ENCODE results near the gene TP53AIP1.

TP53AIP1 gene

GRCh38 chr11:128965485-128965884, 22.8 kb upstream of the TP53AIP1 start:
- H3K79me1 ChIP-seq (ENCODE audit: low read depth, low read length) = no peaks in the 10 kb centered on the region
- no peak overlapping the region for H3K23ac ChIP-seq (ENCODE audit: low read depth, low read length, poor library complexity)
- no peak overlapping the region for H4K8ac ChIP-seq (ENCODE audit: low read depth, low read length)
- H2AK5ac ChIP-seq (ENCODE audit: low read depth, low read length) = no peak overlapping the region
- peaks cover 4 to 11% of the 10 kb centered on the region in 2 donors for H3K4me1 ChIP-seq (ENCODE audit: control insufficient read depth in 2 of 2, insufficient read depth in 1 of 2, low read depth in 1 of 2, low read length in 2 of 2)
- H3K4me3 ChIP-seq (ENCODE audit: low read length in 2 of 2) = no peak overlapping the region
- no CpG with 5 or more reads among the region's 4 CpGs for WGBS, 2 donors (ENCODE audit: extremely low coverage in 2 of 2, insufficient read length in 2 of 2, insufficient replicate concordance in 1 of 2)
- H3K18ac ChIP-seq (ENCODE audit: low read length) = no peak overlapping the region
- H3K27ac ChIP-seq (replicated peaks; ENCODE audit: low read length) = no peak overlapping the region
- no peak overlapping the region for H2BK12ac ChIP-seq (ENCODE audit: low read length)
- H3K4ac ChIP-seq (ENCODE audit: low read length) = no peak overlapping the region
- H3K4me2 ChIP-seq (ENCODE audit: insufficient read depth, low read length, poor library complexity, severe bottlenecking) = no peak overlapping the region
- no peak overlapping the region for H2BK5ac ChIP-seq (ENCODE audit: low read length)
- H3K27me3 ChIP-seq (ENCODE audit: control insufficient read depth in 3 of 3, insufficient read depth in 3 of 3, low read depth in 1 of 3, low read length in 3 of 3) = no peaks in the 10 kb centered on the region
- no peaks in the 10 kb centered on the region for H3K9me3 ChIP-seq (replicated peaks in 1 of 2; ENCODE audit: control insufficient read depth in 2 of 2, insufficient read depth in 1 of 2, low read depth in 1 of 2, low read length in 2 of 2)
- H2AFZ ChIP-seq (ENCODE audit: low read length) = no peak overlapping the region
- no peak overlapping the region for H4K91ac ChIP-seq (ENCODE audit: low read depth, low read length, poor library complexity)
- H2BK120ac ChIP-seq (ENCODE audit: low read depth, low read length) = no peak overlapping the region
- no peak overlapping the region for H3K9ac ChIP-seq (ENCODE audit: low read depth, low read length, poor library complexity)
- no peak overlapping the region for H2BK15ac ChIP-seq (ENCODE audit: low read length)
- peaks cover 16 to 42% of the 10 kb centered on the region in 2 donors for H3K36me3 ChIP-seq (replicated peaks in 1 of 2; ENCODE audit: control insufficient read depth in 2 of 2, insufficient read depth in 2 of 2, low read length in 2 of 2)
- no peak for DNase-seq (ENCODE audit: low spot score)
- H3K14ac ChIP-seq (ENCODE audit: low read length) = no peak overlapping the region

- Histone ChIP-seq H2AFZ (ENCODE audit: low read length) (no peak overlapping the region), H3K4me1 (ENCODE audit: control insufficient read depth in 2 of 2, insufficient read depth in 1 of 2, low read depth in 1 of 2, low read length in 2 of 2) (peaks cover 4 to 11% of the 10 kb centered on the region in 2 donors), H3K9ac (ENCODE audit: low read depth, low read length, poor library complexity) (no peak overlapping the region), H3K18ac (ENCODE audit: low read length) (peak overlapping the region; percentile 32), H2BK120ac (ENCODE audit: low read depth, low read length) (no peak overlapping the region), H4K8ac (ENCODE audit: low read depth, low read length) (no peak overlapping the region), H3K36me3 (replicated peaks in 1 of 2; ENCODE audit: control insufficient read depth in 2 of 2, insufficient read depth in 2 of 2, low read length in 2 of 2) (peaks cover 8 to 32% of the 10 kb centered on the region in 2 donors), H4K91ac (ENCODE audit: low read depth, low read length, poor library complexity) (no peak overlapping the region), H3K27me3 (ENCODE audit: control insufficient read depth in 3 of 3, insufficient read depth in 3 of 3, low read depth in 1 of 3, low read length in 3 of 3) (no peaks in the 10 kb centered on the region), H2BK15ac (ENCODE audit: low read length) (no peak overlapping the region), H2AK5ac (ENCODE audit: low read depth, low read length) (no peak overlapping the region), H2BK12ac (ENCODE audit: low read length) (no peak overlapping the region), H3K9me3 (replicated peaks in 1 of 2; ENCODE audit: control insufficient read depth in 2 of 2, insufficient read depth in 1 of 2, low read depth in 1 of 2, low read length in 2 of 2) (no peaks in the 10 kb centered on the region), H3K4ac (ENCODE audit: low read length) (no peak overlapping the region), H3K14ac (ENCODE audit: low read length) (no peak overlapping the region), H3K79me1 (ENCODE audit: low read depth, low read length) (no peaks in the 10 kb centered on the region), H3K23ac (ENCODE audit: low read depth, low read length, poor library complexity) (no peak overlapping the region), H3K4me3 (ENCODE audit: low read length in 2 of 2) (no peak overlapping the region), H3K27ac (replicated peaks; ENCODE audit: low read length) (no peak overlapping the region), H3K4me2 (ENCODE audit: insufficient read depth, low read length, poor library complexity, severe bottlenecking) (no peak overlapping the region), H2BK5ac (ENCODE audit: low read length) (no peak overlapping the region)
- WGBS, 2 donors (ENCODE audit: extremely low coverage in 2 of 2, insufficient read length in 2 of 2, insufficient replicate concordance in 1 of 2) = no CpG with 5 or more reads among the region's 7 CpGs
- DNase-seq (ENCODE audit: low spot score) = no peak
Measured at GRCh38 chr11:128964463-128964930, 21.8 kb upstream of the TP53AIP1 start.

- DNase-seq (ENCODE audit: low spot score) = no peak
- Histone ChIP-seq H2BK15ac (ENCODE audit: low read length) (no peak overlapping the region), H2AFZ (ENCODE audit: low read length) (no peak overlapping the region), H2BK12ac (ENCODE audit: low read length) (no peak overlapping the region), H3K4ac (ENCODE audit: low read length) (no peak overlapping the region), H3K27me3 (ENCODE audit: control insufficient read depth in 3 of 3, insufficient read depth in 3 of 3, low read depth in 1 of 3, low read length in 3 of 3) (no peaks in the 10 kb centered on the region), H2AK5ac (ENCODE audit: low read depth, low read length) (no peak overlapping the region), H3K9me3 (replicated peaks in 1 of 2; ENCODE audit: control insufficient read depth in 2 of 2, insufficient read depth in 1 of 2, low read depth in 1 of 2, low read length in 2 of 2) (no peaks in the 10 kb centered on the region), H2BK120ac (ENCODE audit: low read depth, low read length) (no peak overlapping the region), H3K27ac (replicated peaks; ENCODE audit: low read length) (no peak overlapping the region), H3K4me3 (ENCODE audit: low read length in 2 of 2) (no peak overlapping the region), H3K23ac (ENCODE audit: low read depth, low read length, poor library complexity) (no peak overlapping the region), H3K79me1 (ENCODE audit: low read depth, low read length) (no peaks in the 10 kb centered on the region), H2BK5ac (ENCODE audit: low read length) (no peak overlapping the region), H4K8ac (ENCODE audit: low read depth, low read length) (no peak overlapping the region), H3K9ac (ENCODE audit: low read depth, low read length, poor library complexity) (no peak overlapping the region), H4K91ac (ENCODE audit: low read depth, low read length, poor library complexity) (no peak overlapping the region), H3K14ac (ENCODE audit: low read length) (no peak overlapping the region), H3K36me3 (replicated peaks in 1 of 2; ENCODE audit: control insufficient read depth in 2 of 2, insufficient read depth in 2 of 2, low read length in 2 of 2) (peaks cover 4 to 25% of the 10 kb centered on the region in 2 donors), H3K4me1 (ENCODE audit: control insufficient read depth in 2 of 2, insufficient read depth in 1 of 2, low read depth in 1 of 2, low read length in 2 of 2) (peaks cover 4 to 11% of the 10 kb centered on the region in 2 donors), H3K18ac (ENCODE audit: low read length) (no peak overlapping the region), H3K4me2 (ENCODE audit: insufficient read depth, low read length, poor library complexity, severe bottlenecking) (no peak overlapping the region)
- WGBS, 2 donors (ENCODE audit: extremely low coverage in 2 of 2, insufficient read length in 2 of 2, insufficient replicate concordance in 1 of 2) = no CpG with 5 or more reads among the region's 3 CpGs
Measured at GRCh38 chr11:128963744-128964325, 21.2 kb upstream of the TP53AIP1 start.

GRCh38 chr11:128962896-128963295, 20.2 kb upstream of the TP53AIP1 start:
- Histone ChIP-seq H3K9me3 (replicated peaks in 1 of 2; ENCODE audit: control insufficient read depth in 2 of 2, insufficient read depth in 1 of 2, low read depth in 1 of 2, low read length in 2 of 2) (no peaks in the 10 kb centered on the region), H2BK15ac (ENCODE audit: low read length) (no peak overlapping the region), H3K9ac (ENCODE audit: low read depth, low read length, poor library complexity) (no peak overlapping the region), H3K4me2 (ENCODE audit: insufficient read depth, low read length, poor library complexity, severe bottlenecking) (no peak overlapping the region), H3K4me3 (ENCODE audit: low read length in 2 of 2) (no peak overlapping the region), H3K4me1 (ENCODE audit: control insufficient read depth in 2 of 2, insufficient read depth in 1 of 2, low read depth in 1 of 2, low read length in 2 of 2) (peaks cover 4 to 11% of the 10 kb centered on the region in 2 donors), H4K8ac (ENCODE audit: low read depth, low read length) (no peak overlapping the region), H3K4ac (ENCODE audit: low read length) (no peak overlapping the region), H3K18ac (ENCODE audit: low read length) (no peak overlapping the region), H3K14ac (ENCODE audit: low read length) (no peak overlapping the region), H3K79me1 (ENCODE audit: low read depth, low read length) (no peaks in the 10 kb centered on the region), H2AFZ (ENCODE audit: low read length) (no peak overlapping the region), H2AK5ac (ENCODE audit: low read depth, low read length) (no peak overlapping the region), H3K27me3 (ENCODE audit: control insufficient read depth in 3 of 3, insufficient read depth in 3 of 3, low read depth in 1 of 3, low read length in 3 of 3) (no peaks in the 10 kb centered on the region), H3K23ac (ENCODE audit: low read depth, low read length, poor library complexity) (no peak overlapping the region), H3K36me3 (replicated peaks in 1 of 2; ENCODE audit: control insufficient read depth in 2 of 2, insufficient read depth in 2 of 2, low read length in 2 of 2) (peaks cover 0 to 16% of the 10 kb centered on the region in 2 donors), H2BK12ac (ENCODE audit: low read length) (no peak overlapping the region), H3K27ac (replicated peaks; ENCODE audit: low read length) (no peak overlapping the region), H2BK5ac (ENCODE audit: low read length) (no peak overlapping the region), H4K91ac (ENCODE audit: low read depth, low read length, poor library complexity) (no peak overlapping the region), H2BK120ac (ENCODE audit: low read depth, low read length) (no peak overlapping the region)
- no peak for DNase-seq (ENCODE audit: low spot score)
- no CpG with 5 or more reads among the region's 5 CpGs for WGBS, 2 donors (ENCODE audit: extremely low coverage in 2 of 2, insufficient read length in 2 of 2, insufficient replicate concordance in 1 of 2)
